ENCODE results near the gene UBQLN4.

DNA sequence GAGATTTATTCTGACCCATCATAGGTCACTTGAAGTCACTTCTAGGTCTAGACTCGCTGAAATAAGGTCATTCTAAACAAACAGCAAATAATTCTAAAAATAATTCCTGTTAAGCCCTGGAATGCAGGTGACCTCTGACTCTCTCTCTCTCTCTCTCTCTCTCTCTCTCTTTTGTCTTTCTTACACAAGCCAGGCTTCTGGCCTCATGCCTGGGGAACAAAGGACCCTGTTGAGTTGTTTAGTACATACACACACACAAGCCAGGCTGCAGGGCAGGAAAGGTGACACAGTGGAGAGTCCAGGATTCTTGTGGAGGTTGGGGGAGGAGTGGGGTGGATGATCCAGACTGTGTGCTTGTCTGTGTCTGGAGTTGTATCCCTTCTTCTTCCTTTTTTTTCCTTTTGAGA lies 32.7 kb upstream of the UBQLN4 start:
- TF ChIP-seq, protein P1, sequence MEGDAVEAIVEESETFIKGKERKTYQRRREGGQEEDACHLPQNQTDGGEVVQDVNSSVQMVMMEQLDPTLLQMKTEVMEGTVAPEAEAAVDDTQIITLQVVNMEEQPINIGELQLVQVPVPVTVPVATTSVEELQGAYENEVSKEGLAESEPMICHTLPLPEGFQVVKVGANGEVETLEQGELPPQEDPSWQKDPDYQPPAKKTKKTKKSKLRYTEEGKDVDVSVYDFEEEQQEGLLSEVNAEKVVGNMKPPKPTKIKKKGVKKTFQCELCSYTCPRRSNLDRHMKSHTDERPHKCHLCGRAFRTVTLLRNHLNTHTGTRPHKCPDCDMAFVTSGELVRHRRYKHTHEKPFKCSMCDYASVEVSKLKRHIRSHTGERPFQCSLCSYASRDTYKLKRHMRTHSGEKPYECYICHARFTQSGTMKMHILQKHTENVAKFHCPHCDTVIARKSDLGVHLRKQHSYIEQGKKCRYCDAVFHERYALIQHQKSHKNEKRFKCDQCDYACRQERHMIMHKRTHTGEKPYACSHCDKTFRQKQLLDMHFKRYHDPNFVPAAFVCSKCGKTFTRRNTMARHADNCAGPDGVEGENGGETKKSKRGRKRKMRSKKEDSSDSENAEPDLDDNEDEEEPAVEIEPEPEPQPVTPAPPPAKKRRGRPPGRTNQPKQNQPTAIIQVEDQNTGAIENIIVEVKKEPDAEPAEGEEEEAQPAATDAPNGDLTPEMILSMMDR (IDR thresholded peaks at IDR 0.05; ENCODE audit: borderline replicate concordance, extremely low read depth, low read length, poor library complexity, severe bottlenecking): no peak
- no peak for TF ChIP-seq EZH2 (IDR thresholded peaks at IDR 0.05; ENCODE audit: borderline replicate concordance, low read depth, low read length, severe bottlenecking)

Measured in DND-41 (cell line).